HepG2 (cell line): ENCODE data around the gene CD44.

Experiments
- HNRNPH1 ChIP-seq: fragments of 200-400 bp; formaldehyde crosslinking; optimal IDR thresholded peaks from 2 replicates; pipeline ENCODE3; 2017; ENCODE audit warnings: mild to moderate bottlenecking, low read depth, low read length
- PATZ1 ChIP-seq: sonication (generic); formaldehyde crosslinking; IDR thresholded peaks from 2 replicates; pipeline ENCODE4 v1.4.0; 2020; ENCODE audit warnings: missing genetic modification reagents
- SIN3A ChIP-seq: IDR thresholded peaks from 2 replicates; pipeline ENCODE4 v1.6.1; 2011; ENCODE audit warnings: low read depth, mild to moderate bottlenecking, control low read depth, low read length, borderline replicate concordance
- ZBTB10 ChIP-seq: sonication (generic); formaldehyde crosslinking; IDR thresholded peaks from 2 replicates; pipeline ENCODE4 v1.4.0; 2020; ENCODE audit warnings: missing genetic modification reagents, borderline replicate concordance
- ZNF224 ChIP-seq: sonication (generic); formaldehyde crosslinking; IDR thresholded peaks from 2 replicates; pipeline ENCODE4 v1.5.0; 2020; ENCODE audit warnings: mild to moderate bottlenecking, missing genetic modification reagents
- ZNF264 ChIP-seq: sonication (generic); formaldehyde crosslinking; IDR thresholded peaks from 2 replicates; pipeline ENCODE4 v1.4.0; 2020; ENCODE audit warnings: missing genetic modification reagents

GRCh38 chr11:35262735-35263134, 123.8 kb downstream of the CD44 start:
- no peak for TF ChIP-seq SIN3A
- TF ChIP-seq PATZ1 (CRISPR knock-in tag), result no peak
- no peak for TF ChIP-seq HNRNPH1
- no peak for TF ChIP-seq ZBTB10 (CRISPR knock-in tag)
- TF ChIP-seq ZNF224 (CRISPR knock-in tag), result no peak
- no peak for TF ChIP-seq ZNF264 (CRISPR knock-in tag)
